ENCODE measurements around the gene PEAK1. TPM values are rescaled to one million over a fixed set of nuclear protein-coding genes. Genes with fewer than 3 reads are reported as not detected.
A peak's percentile ranks its signal among the peaks of the same experiment; 100 is the strongest.

The PEAK1 gene
- total RNA-seq, 1 experiment from 2014 or later, result 21.2 TPM

DNA sequence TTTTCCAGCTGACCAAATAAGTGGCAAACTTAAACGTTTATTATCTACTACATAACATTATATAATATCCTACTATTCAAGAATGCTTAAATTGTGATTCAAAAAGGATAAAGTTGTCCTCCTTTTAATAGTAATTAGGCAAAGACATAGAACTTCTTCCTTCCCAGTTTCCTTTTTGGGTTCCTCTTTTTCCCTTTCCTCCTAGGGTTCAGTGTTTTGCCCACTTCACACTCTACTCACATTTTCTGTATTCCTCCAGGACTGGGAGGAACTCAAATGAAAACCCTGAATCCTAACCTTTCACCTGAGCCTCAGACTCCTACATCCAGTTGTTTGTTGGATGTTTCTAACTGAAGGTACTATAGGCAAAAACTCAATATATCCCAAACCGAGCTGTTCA lies 132.5 kb downstream of the PEAK1 start:
- H4K91ac ChIP-seq (ENCODE audit: insufficient read length, low read depth, low read length), result no peak overlapping the region
- no peak overlapping the region for H3K9ac ChIP-seq (ENCODE audit: extremely low read depth, insufficient read length, low read length)
- no peaks in the 10 kb centered on the region for H3K23me2 ChIP-seq (ENCODE audit: insufficient read length, low read depth, low read length, poor library complexity, severe bottlenecking)
- H3K4me2 ChIP-seq (ENCODE audit: insufficient read depth, insufficient read length, low read length), result no peak overlapping the region
- H2BK15ac ChIP-seq (ENCODE audit: low read depth, low read length), result no peak overlapping the region
- no peak overlapping the region for H2BK12ac ChIP-seq (ENCODE audit: insufficient read length, low read depth, low read length)
- no peak overlapping the region for H2AFZ ChIP-seq (ENCODE audit: low read length)
- TF ChIP-seq, protein P1, sequence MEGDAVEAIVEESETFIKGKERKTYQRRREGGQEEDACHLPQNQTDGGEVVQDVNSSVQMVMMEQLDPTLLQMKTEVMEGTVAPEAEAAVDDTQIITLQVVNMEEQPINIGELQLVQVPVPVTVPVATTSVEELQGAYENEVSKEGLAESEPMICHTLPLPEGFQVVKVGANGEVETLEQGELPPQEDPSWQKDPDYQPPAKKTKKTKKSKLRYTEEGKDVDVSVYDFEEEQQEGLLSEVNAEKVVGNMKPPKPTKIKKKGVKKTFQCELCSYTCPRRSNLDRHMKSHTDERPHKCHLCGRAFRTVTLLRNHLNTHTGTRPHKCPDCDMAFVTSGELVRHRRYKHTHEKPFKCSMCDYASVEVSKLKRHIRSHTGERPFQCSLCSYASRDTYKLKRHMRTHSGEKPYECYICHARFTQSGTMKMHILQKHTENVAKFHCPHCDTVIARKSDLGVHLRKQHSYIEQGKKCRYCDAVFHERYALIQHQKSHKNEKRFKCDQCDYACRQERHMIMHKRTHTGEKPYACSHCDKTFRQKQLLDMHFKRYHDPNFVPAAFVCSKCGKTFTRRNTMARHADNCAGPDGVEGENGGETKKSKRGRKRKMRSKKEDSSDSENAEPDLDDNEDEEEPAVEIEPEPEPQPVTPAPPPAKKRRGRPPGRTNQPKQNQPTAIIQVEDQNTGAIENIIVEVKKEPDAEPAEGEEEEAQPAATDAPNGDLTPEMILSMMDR (conservative IDR thresholded peaks at IDR 0.05), result no peak
- H3K4ac ChIP-seq (ENCODE audit: low read depth, low read length), result no peak overlapping the region
- H3K27me3 ChIP-seq (ENCODE audit: insufficient read depth, low read length), result no peaks in the 10 kb centered on the region
- H3K27ac ChIP-seq (ENCODE audit: insufficient read length, low read depth, low read length), result no peak overlapping the region
- no peak overlapping the region for H4K5ac ChIP-seq (ENCODE audit: insufficient read length, low read depth, low read length)
- H3K4me1 ChIP-seq (ENCODE audit: insufficient read depth, low read length), result no peaks in the 10 kb centered on the region
- no peaks in the 10 kb centered on the region for H3K79me1 ChIP-seq (ENCODE audit: insufficient read depth, low read depth, low read length, poor library complexity, severe bottlenecking)
- peaks cover 18 to 20% of the 10 kb centered on the region in 2 experiments for H3K4me1 Mint-ChIP-seq
- H3T11ph ChIP-seq (ENCODE audit: low read length), result no peak overlapping the region
- no peak overlapping the region for H2BK20ac ChIP-seq (ENCODE audit: low read depth, low read length, poor library complexity, severe bottlenecking)
- H2AK5ac ChIP-seq (ENCODE audit: insufficient read length, low read length), result no peak overlapping the region
- no peak overlapping the region for H3K18ac ChIP-seq (ENCODE audit: insufficient read length, low read depth, low read length)
- H3K79me2 ChIP-seq (ENCODE audit: insufficient read depth, low read length), result no peaks in the 10 kb centered on the region
- no peak overlapping the region for H4K8ac ChIP-seq (replicated peaks; ENCODE audit: insufficient read length, low read depth, low read length)
- peaks cover 0 to 8% (median 0%) of the 10 kb centered on the region in 3 experiments; a peak in 1 of 7 replicates for H3K36me3 Mint-ChIP-seq (ENCODE audit: insufficient read depth in 1 of 3, low read depth in 3 of 3)
- H3K4me3 Mint-ChIP-seq, result no peak overlapping the region
- H4K20me1 ChIP-seq (ENCODE audit: control insufficient read depth, insufficient read depth, insufficient read length), result no peaks in the 10 kb centered on the region
- H3K23ac ChIP-seq (ENCODE audit: insufficient read length, low read depth, low read length), result no peak overlapping the region
- H2BK5ac ChIP-seq (ENCODE audit: insufficient read length, low read length), result no peak overlapping the region
- no peak for DNase-seq
- no peak overlapping the region for H3K14ac ChIP-seq (ENCODE audit: insufficient read depth, low read length)
- no CpG with 5 or more reads among the region's 2 CpGs for WGBS (ENCODE audit: extremely low coverage, insufficient read length, low lambda C conversion rate)
- H3K27ac Mint-ChIP-seq, result peak overlapping the region in 2 of 3 experiments; percentile 26 to 37; a peak in 2 of 7 replicates
- H2BK120ac ChIP-seq (ENCODE audit: low read depth, low read length, poor library complexity, severe bottlenecking), result no peak overlapping the region
- no peaks in the 10 kb centered on the region for H3K9me3 Mint-ChIP-seq
- no peaks in the 10 kb centered on the region for H3K9me3 ChIP-seq (ENCODE audit: control insufficient read depth, low read depth, low read length)
- no peaks in the 10 kb centered on the region for H3K27me3 Mint-ChIP-seq (ENCODE audit: low read depth)
- no peak overlapping the region for H3K56ac ChIP-seq (ENCODE audit: insufficient read length, low read depth, low read length)

Measured in H9 (cell line).